Subcutaneous adipose tissue (tissue), 4 donors: ENCODE results near the gene MEGF11. TPM values are rescaled to one million over a fixed set of nuclear protein-coding genes. Genes with fewer than 3 reads are reported as not detected.

Source experiments
- total RNA-seq, 4 donors: library from RNA; depleted of rRNA; stranded (reverse); fragments of >200 nt; gene quantifications; one replicate each; pipeline ENCODE4 v1.1.0, GENCODE V29; 2016
- TF ChIP-seq, protein P1 (sequence below): fragments of 450-650 bp; IDR thresholded peaks from one replicate; pipeline ENCODE4 v1.5.1; 2016; ENCODE audit warnings: low read depth, mild to moderate bottlenecking, control low read depth, antibody characterized with exemption, moderate library complexity

MEGF11 gene
- total RNA-seq, 4 donors from 2014 or later, result not detected

DNA sequence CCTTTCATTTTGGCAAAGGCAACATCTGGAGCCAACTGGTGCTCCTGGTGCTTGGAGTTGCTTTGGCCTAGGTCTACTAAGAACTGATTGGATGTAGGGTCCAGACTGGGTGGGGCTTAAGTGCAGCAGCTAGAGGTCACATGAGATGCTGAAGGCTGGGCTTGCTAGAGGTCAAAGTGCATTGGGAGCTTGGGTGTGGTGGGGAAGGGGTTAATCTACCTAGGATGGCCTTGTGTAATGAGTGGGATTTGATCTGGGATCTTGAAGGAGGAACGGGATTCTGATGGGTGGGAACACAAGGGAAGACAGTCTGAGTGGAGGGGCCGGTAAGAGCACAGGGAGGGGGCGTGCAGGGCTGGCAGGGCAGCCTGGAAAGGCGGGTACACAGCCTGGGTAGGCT is 258.7 kb downstream of the MEGF11 start:
- TF ChIP-seq, protein P1, sequence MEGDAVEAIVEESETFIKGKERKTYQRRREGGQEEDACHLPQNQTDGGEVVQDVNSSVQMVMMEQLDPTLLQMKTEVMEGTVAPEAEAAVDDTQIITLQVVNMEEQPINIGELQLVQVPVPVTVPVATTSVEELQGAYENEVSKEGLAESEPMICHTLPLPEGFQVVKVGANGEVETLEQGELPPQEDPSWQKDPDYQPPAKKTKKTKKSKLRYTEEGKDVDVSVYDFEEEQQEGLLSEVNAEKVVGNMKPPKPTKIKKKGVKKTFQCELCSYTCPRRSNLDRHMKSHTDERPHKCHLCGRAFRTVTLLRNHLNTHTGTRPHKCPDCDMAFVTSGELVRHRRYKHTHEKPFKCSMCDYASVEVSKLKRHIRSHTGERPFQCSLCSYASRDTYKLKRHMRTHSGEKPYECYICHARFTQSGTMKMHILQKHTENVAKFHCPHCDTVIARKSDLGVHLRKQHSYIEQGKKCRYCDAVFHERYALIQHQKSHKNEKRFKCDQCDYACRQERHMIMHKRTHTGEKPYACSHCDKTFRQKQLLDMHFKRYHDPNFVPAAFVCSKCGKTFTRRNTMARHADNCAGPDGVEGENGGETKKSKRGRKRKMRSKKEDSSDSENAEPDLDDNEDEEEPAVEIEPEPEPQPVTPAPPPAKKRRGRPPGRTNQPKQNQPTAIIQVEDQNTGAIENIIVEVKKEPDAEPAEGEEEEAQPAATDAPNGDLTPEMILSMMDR, result no peak

DNA sequence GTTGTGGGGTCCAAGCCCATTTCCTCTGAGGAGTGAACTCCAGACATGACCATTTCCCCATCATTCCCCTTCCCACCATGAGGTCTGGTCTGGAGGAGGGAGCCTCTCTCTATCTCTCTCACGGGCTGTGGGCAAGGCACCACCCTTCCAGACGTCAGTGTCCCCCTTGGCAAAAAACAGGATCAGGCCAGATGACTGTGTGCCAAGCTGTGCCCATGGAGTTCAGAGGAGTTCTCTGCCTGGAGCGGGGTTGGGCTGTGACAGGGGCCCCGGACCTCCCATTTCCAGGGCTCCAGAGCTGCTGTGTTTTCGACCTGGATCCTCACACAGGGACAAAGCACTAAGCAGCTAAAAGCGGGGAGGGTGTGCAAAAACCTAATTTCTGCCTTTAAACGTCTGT is 259.8 kb downstream of the MEGF11 start:
- TF ChIP-seq, protein P1, result no peak

DNA sequence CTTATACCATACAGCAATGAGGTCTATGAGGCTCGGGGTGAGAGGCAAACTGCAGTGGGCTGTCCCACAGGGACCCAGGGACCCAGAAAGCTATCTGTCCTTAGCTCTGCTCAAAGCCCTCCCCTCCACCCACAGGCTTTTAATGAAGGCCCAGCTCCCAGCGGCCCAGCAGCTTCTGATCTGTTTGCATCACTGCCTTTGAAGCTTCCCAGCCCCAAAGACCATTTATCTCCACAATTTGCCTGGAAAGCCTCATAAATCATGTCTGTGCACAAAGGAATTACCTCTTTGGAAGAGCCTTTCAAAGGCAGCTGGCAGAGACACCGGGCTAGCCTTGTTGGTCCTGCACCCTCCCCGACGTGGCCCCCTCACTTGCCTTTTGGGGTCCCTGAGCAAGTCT is 260.3 kb downstream of the MEGF11 start:
- TF ChIP-seq, protein P1, result no peak

DNA sequence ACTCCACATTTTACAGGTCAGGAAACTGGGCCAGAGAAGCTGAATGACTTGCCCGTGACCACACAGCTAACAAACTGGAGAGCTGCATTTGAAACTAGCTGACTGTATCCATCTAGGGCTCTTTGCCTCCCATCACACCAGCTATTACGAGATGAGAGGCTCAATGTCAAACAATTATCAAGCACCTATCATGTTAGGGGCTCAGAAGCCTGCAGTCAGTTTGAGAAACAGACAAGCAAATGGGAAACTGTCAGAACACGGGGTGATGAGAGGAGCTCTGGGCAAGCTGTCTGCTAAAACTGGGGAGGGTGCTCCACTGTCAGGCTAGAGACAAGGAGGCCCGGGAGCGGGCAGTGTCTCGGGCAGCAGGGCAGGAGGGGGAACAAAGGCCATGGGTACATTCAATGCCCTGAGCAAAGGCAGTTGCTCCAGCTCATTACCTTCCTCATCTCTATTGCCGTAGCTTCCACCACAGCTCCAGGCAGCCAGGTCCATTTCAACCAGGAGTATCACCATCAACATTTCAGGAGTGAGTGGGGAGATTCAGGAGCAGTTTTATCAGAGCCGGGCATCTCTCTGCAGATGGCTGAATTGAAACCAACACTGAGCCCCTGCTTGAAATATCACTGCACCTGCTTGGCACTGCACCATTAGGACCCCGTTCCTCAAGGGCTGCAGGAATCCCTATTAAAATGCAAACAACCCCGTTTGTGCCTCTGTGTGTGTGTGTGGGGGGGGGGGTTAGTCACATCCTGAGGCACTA is 261.6 kb downstream of the MEGF11 start:
- TF ChIP-seq, protein P1, result no peak

DNA sequence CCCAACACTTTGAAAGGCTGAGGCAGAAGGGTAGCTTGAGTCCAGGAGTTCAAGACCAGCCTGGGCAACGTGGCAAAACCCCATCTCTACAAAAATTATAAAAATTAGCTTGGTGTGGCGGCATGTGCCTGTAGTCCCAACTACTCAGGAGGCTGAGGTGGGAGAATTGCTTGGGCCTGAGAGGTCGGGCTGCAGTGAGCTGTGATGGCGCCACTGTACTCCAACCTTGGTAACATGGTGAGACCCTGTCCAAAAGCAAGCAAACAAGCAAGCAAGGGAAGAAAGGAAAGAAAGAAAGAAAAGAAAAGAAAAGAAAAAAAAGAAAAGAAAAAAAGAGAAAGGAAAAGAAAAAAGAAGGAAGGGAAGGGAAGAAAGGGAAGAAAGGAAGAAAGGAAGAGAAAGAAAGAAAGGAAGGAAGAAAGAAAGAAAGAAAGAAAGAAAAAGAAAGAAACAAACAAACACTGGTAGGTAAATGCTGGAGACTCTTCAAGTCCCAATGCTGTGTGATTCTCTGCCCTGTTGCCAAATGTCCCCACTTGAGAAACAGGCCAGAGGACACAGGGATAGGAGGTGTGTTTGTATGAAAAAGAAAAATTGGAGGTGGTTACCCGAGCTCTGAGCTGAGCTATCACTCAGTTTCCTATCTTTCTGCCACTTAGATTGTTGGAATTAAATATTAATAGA is 263.1 kb downstream of the MEGF11 start:
- TF ChIP-seq, protein P1, result no peak

DNA sequence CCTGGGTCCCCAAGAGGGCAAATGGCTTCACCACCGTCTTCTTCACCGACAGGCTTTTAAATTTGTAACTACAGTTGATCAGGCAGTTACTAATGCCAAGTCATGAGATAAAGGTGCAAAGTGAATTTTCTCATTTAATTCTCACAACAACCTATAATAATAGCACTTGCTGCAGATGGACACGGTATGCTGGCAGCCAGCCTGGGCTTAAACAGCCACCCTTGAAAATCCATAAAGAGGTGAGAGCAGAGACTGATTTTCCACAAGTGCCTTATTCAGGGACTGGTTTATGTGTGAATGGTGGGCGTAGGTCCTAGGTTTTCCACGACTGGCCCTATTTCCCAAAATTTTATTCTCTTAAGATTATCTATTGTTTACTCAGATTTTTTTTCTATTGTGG is 266.4 kb downstream of the MEGF11 start:
- TF ChIP-seq, protein P1, result no peak

DNA sequence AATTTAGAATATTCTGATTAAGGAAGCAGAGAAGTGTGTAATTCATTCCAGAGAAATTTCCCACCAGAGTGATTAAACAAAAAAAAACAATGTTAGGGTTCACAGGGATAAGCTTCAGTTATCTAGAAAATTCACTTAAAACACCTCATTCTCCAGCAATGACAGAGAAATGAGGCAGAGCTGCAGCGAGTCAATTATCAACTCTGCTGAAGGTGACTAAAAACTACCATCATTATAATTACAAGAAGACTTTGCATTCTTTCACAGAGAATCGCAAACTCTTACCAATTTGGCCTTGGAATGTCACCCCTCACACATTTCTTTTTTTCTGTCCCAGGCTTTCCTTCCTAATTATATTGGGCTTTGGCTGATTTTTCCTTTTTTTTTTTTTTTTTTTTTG is 267.1 kb downstream of the MEGF11 start:
- TF ChIP-seq, protein P1, result no peak
